ENCODE data around the gene TIAM1. TPM values are rescaled to one million over a fixed set of nuclear protein-coding genes. Genes with fewer than 3 reads are reported as not detected.

TIAM1 gene
- total RNA-seq, 1 donor from 2014 or later, result under 0.01 TPM

DNA sequence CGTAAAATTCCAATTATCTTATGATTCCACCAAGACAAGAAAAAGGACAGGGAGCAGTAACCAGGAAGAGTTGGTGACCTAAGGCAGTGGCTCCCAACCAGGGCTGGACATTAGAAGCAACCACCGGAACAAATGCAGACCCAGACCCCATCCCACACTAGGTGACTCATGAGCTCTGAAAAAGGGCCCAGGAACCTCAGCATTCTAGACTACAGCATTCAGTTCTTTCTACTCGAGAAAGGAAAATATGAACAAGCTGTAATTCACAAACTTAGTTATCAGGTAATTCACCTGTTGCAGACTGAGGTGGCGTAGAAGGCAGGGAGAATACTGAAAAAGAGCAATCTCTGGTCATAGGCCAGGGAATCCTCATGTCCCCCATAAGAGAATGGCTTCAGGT, 167.3 kb downstream of the TIAM1 start:
- DNase-seq (ENCODE audit: low read depth in 2 of 2), result no peak

DNA sequence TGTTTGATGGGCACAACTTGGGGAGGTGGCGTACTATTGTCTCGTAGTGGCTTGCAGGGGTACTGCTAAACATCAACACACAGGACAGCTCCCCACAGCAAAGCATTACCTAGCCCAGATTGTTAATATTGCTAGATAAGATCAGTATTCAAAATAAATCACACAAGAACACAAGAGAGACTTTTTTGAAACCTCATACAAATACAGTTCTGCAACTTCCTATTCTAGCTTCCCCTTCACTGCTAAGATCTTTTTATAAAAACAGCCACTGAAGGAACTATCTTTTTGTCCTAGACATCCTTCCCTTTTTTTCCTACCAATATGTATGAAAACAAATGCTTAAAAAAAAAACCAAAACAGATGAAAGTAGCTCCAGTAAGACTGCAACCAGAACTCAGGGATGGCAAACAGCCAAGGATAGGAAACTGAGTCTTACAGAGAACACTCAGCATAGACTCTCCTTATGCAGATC, 167.9 kb downstream of the TIAM1 start:
- no peak for DNase-seq (ENCODE audit: low read depth in 2 of 2)

GRCh38 chr21:31173881-31174555, 170.0 kb downstream of the TIAM1 start:
- DNase-seq (ENCODE audit: low read depth in 2 of 2), result peak; percentile 3 to 80

- no peak for DNase-seq (ENCODE audit: low read depth in 2 of 2)
Observed at GRCh38 chr21:31172328-31172727, 171.7 kb downstream of the TIAM1 start.

DNA sequence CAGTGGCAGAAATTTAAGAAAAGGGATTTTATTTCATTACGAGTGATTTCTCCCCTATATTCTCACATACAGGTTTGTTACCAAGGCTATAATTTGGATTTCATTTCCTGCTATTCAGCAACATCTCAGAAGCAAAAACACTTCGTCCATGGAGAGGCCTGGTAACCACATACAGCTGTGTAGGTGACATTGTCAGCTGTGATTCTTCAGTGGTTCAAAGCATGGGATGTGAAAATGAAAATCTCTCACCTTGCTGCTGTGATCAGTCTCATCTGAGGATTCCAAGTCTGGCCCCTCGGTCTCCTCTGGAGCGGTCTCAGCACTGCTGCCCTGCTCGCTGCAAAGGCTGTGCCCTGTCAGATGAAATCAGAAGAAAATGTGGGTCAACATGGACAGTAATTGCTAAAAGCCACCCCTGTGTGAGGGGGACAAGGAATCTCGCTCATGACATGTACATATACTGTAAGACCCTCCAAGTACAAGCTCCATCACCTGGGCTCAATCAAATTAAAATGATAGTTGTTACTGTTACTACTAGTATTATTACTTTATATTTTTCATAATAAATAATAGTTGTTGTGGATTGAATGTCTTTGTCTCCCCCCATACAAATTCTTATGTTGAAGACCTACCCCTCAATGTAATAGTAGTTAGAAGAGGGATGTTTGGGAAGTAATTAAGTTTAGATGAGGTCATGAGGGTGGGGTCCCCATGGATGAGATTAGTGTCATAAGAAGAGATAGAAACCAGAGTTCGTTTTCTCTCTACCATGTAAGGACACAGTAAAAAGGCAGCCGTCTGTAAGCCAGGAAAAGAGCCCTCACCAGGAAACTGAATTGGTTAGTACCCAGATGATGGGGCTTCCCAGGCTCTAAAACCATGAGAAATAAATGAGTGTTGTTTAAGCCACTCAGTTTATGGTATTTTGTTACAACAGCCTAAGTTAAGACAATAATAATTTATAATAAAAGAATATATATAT, 179.1 kb downstream of the TIAM1 start:
- DNase-seq (ENCODE audit: low read depth in 2 of 2), result no peak

DNA sequence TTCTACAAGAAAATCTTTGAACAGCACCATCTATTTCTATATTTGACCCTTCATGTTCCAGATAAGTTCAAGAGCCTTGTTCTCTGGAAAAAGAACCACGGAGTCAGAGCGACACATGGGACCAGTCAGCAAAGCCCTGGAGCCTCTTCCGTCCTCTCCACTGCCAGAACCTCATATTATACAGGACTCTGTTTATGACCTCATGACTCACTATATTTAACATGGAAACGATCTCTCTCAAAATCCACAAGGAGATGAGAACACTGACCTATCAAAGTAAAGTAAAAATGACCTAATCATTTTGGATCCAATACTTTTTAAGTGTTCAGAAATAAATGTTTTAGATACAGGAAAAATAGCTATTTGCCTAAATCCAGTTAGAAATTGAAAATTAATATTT, 181.2 kb downstream of the TIAM1 start:
- no peak for DNase-seq (ENCODE audit: low read depth in 2 of 2)

DNA sequence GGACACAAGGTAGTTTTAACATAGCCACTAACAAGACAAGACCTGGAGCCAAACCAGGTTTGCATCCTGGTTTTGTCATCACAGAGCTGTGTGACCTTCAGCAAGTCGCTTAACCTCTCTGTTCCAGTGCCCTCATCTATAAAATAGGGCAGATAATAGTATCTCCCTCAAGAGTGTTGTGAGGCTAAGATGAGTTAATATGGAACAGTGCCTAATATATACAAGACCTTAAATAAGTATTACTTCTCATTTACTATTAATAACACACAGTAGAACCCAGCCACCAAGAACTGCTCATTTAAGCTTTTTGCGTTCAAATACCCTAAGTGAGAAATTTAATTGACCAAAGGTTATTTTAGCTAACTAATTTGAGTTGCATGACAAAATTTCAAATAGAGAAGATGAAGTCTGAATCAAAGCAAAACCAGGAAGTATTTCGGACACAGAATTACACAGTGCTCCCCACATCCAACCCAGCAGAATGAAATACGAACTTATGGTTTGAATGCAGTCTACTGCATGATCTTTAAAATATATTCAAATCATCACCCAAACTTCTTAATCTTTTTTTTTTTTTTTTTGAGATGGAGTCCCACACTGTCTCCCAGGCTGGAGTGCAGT, 181.9 kb downstream of the TIAM1 start:
- DNase-seq (ENCODE audit: low read depth in 2 of 2), result no peak

DNA sequence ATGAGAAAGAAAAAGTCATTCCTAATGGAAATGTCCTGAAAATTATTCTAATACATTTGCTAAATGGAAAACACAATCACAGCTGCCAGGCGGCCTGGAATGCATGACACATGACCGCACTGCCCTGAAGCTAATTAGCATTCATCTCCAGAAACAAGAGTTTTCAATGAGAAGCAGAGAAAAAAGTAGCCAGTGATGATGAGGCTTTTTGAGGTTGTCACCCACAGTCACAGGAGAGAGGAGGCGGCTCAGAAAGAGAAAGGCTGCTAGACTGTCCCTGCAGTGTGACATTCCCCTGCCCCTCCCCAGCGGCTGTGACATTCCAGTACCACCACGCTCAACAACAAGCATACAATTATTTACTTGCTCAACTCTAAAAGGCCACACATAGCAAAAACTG, 182.9 kb downstream of the TIAM1 start:
- DNase-seq (ENCODE audit: low read depth in 2 of 2), result no peak

DNA sequence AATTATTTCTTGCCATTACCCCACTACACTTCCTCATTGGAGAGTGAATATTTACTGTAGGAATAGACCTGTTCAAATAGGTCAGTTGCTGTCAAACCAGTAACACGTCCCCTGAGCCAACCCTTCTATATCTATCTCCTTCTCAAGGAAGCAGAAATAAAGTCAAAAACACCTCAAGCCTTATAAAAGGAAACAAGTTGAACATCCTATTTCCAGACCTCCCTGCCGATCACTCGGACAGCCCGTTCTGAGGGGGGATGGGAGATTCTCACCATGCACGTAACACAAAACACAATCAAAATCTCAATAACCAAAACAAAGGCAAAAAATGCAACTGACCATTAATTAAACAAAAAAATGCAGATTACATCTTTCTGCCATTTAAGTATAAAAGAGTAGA, 184.3 kb downstream of the TIAM1 start:
- DNase-seq (ENCODE audit: low read depth in 2 of 2), result no peak

- no peak for DNase-seq (ENCODE audit: low read depth in 2 of 2)
Observed at GRCh38 chr21:31158789-31159581, 185.1 kb downstream of the TIAM1 start.

DNA sequence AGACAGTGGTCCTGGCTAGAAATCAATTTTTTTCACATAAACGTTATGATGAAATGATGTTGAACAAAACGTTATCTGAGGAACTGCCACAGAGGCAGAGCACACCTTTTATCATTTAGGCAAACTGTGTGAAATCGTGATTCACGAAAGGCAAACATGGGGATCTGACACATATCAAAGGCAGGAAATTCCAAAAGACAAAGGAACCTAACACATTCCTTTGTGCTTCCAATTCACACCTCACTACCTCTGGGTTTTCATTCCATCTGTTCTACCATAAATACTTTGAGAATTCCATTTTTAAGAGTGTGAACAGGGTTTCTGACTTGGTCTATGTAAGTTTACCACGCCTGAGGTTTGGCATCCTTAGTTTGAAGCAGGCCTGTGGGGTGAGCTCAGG, 186.3 kb downstream of the TIAM1 start:
- DNase-seq (ENCODE audit: low read depth in 2 of 2), result no peak

- DNase-seq (ENCODE audit: low read depth in 2 of 2), result no peak
Observed at GRCh38 chr21:31156662-31157061, 187.4 kb downstream of the TIAM1 start.

- no peak for DNase-seq (ENCODE audit: low read depth in 2 of 2)
Observed at GRCh38 chr21:31156169-31156568, 187.9 kb downstream of the TIAM1 start.

GRCh38 chr21:31151156-31152045, 192.7 kb downstream of the TIAM1 start:
- no peak for DNase-seq (ENCODE audit: low read depth in 2 of 2)

DNA sequence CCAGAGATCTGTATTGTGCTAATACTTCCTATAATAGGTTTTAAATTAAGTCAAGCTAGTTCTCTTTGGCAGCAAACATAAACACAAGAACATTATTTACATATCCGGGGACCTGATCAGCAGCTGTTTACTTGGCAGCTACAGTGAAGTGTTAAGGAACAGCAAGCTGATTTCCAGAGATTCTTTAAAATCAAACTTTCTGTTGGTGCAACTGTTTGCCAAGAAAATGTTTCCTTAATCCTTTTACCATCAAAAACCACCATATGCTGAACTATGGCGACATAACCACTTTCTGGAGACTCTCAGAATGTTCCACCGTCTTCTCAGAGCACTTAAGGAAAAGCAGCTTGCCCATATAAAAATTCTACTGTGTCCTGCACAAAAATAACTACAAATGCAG, 198.8 kb downstream of the TIAM1 start:
- DNase-seq (ENCODE audit: low read depth in 2 of 2), result no peak

GRCh38 chr21:31143036-31143435, 201.0 kb downstream of the TIAM1 start:
- no peak for DNase-seq (ENCODE audit: low read depth in 2 of 2)

DNA sequence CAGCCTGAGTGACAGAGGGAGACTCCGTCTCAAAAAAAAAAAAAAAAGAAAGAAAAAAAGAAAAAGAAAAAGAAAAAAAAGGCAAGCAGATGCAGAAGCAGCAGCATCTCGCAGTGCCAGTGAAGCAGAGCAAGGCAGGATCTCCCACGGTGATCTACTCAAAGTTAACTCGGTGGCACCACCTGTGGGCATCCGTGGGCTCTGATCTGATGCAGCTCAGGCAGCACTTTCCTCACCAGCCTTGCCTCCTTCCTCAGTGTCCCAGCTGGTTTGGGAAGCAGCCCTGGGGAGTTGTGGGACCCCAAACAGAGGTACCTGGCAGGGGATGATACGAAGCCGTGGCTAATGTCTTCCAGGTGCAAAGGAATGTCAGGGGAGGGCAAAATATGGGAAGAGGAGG, 201.5 kb downstream of the TIAM1 start:
- no peak for DNase-seq (ENCODE audit: low read depth in 2 of 2)

- no peak for DNase-seq (ENCODE audit: low read depth in 2 of 2)
Observed at GRCh38 chr21:31141389-31142000, 202.6 kb downstream of the TIAM1 start.

DNA sequence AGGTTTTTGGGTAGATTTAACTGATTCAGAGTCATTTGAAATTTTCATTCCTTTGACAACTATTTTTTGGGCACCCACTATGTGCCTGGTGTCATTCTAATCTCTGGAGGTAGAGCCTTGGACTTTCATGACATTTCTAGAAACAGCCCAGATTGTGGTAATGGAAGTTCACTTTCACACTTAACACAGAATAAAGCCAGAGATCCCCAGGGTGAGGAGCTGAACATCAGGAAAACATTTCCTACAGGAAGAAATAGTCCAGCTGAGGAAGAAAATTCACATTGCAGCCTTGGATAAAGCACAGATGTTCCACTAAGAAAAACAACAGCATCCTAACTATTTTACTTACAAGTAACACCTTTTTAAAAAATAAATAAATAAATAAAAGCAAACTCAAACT, 203.4 kb downstream of the TIAM1 start:
- DNase-seq (ENCODE audit: low read depth in 2 of 2), result no peak

DNA sequence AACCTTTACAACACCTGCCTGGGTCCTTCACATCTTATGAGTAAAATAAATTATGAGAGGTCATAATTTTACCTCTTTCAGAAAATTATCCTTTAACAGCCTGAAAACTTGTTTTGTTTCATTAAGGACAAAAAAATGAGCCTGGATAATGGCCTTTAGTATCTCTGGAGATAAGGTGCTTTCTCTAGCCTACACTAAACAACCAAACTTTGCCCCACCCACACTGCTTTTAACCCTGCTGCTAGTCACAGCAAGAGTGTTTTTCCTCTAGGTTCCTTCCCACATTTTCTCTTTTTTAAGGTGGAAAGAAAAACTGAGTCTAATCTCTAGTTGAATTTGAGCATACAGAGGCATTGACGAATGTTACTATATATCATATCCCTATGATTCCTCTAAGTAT, 204.0 kb downstream of the TIAM1 start:
- DNase-seq (ENCODE audit: low read depth in 2 of 2), result no peak

All from lung microvascular endothelial cell (primary cell).